SK-N-SH (cell line): ENCODE data around the gene MAGEB1. TPM values are rescaled to one million over a fixed set of nuclear protein-coding genes. Genes with fewer than 3 reads are reported as not detected.

Experiments
- CTCF ChIA-PET: fragments of 300-600, 350-600 bp; formaldehyde crosslinking; extraction: SDS; loops from one replicate; lab custom pipeline; 2021; lab: Yijun Ruan, JAX
- POLR2A ChIA-PET: fragments of 350-600 bp; sonication (Branson Sonifier 250); formaldehyde crosslinking; extraction: SDS; loops from one replicate; lab custom pipeline; 2020; ENCODE audit warnings: antibody characterized with exemption, inconsistent platforms; lab: Yijun Ruan, JAX
- DNase-seq: peaks from one replicate; pipeline ENCODE4 v3.0.0; 2012
- H2AFZ ChIP-seq: fragments of 200-600 bp; sonication (generic); 2 replicates; pipeline ENCODE4 v1.8.1; 2016; ENCODE audit warnings: antibody characterized with exemption, mild to moderate bottlenecking, low read depth
- H3F3A ChIP-seq: fragments of 200-600 bp; sonication (generic); replicated peaks from 2 replicates; pipeline ENCODE3; 2016; ENCODE audit warnings: antibody characterized with exemption, mild to moderate bottlenecking; ENCODE audit not compliant: insufficient read depth
- H3K27ac ChIP-seq, 2 experiments: fragments of 200-500 bp in 1 of 2; fragments of 200-600 bp in 1 of 2; sonication (Bioruptor generic) in 1 of 2; sonication (generic), shearing (Covaris generic) in 1 of 2; 2 replicates each; pipeline versions ENCODE4 v1.5.1 to v1.6.1; 2014 to 2016; ENCODE audit warnings: low read depth in 2 of 2, inconsistent platforms in 1 of 2, low read length in 1 of 2, mild to moderate bottlenecking in 1 of 2, mixed read lengths in 1 of 2
- H3K27me3 ChIP-seq: fragments of 200-600 bp; sonication (generic), shearing (Covaris generic); 2 replicates; pipeline ENCODE4 v1.6.1; 2016; ENCODE audit warnings: mixed run types; ENCODE audit not compliant: insufficient read depth
- H3K36me3 ChIP-seq, 2 experiments: fragments of 200-500 bp in 1 of 2; fragments of 200-600 bp in 1 of 2; sonication (Bioruptor generic) in 1 of 2; sonication (generic) in 1 of 2; replicated peaks in 1 of 2; 2 replicates each; pipeline versions ENCODE3 to v1.5.1; 2014 to 2016; ENCODE audit warnings: low read length in 1 of 2, mild to moderate bottlenecking in 1 of 2; ENCODE audit not compliant: insufficient read depth in 2 of 2, control insufficient read depth in 1 of 2
- H3K4me1 ChIP-seq, 2 experiments: fragments of 200-500 bp in 1 of 2; fragments of 200-600 bp in 1 of 2; sonication (Bioruptor generic) in 1 of 2; sonication (generic), shearing (Covaris generic) in 1 of 2; 2 replicates each; pipeline versions ENCODE4 v1.5.1 to v1.6.1; 2014 to 2016; ENCODE audit warnings: low read depth in 1 of 2, low read length in 1 of 2, mixed run types in 1 of 2; ENCODE audit not compliant: insufficient read depth in 2 of 2, control insufficient read depth in 1 of 2
- H3K4me2 ChIP-seq: fragments of 200-600 bp; sonication (generic), shearing (Covaris generic); 2 replicates; pipeline ENCODE4 v1.6.1; 2017; ENCODE audit warnings: mixed run types
- H3K4me3 ChIP-seq, 2 experiments: fragments of 200-500 bp in 1 of 2; fragments of 200-600 bp in 1 of 2; sonication (Bioruptor generic) in 1 of 2; sonication (generic), shearing (Covaris generic) in 1 of 2; 2 replicates each; pipeline versions ENCODE4 v1.5.1 to v1.8.1; 2014 to 2016; ENCODE audit warnings: low read depth in 2 of 2, inconsistent platforms in 1 of 2, low read length in 1 of 2, mild to moderate bottlenecking in 1 of 2, mixed read lengths in 1 of 2, moderate library complexity in 1 of 2
- H3K79me2 ChIP-seq: fragments of 200-600 bp; sonication (generic); 2 replicates; pipeline ENCODE4 v1.8.1; 2017; ENCODE audit warnings: mild to moderate bottlenecking; ENCODE audit not compliant: insufficient read depth
- H3K9ac ChIP-seq: fragments of 200-600 bp; sonication (generic); 2 replicates; pipeline ENCODE4 v1.6.1; 2017; ENCODE audit warnings: mixed run types
- H3K9me2 ChIP-seq: fragments of 200-600 bp; sonication (generic); 2 replicates; pipeline ENCODE4 v1.6.1; 2017; ENCODE audit warnings: mixed run types
- H3K9me3 ChIP-seq: fragments of 200-600 bp; sonication (generic); 2 replicates; pipeline ENCODE4 v1.6.1; 2017; ENCODE audit warnings: mixed run types, mild to moderate bottlenecking, moderate library complexity
- H4K20me1 ChIP-seq: fragments of 200-600 bp; sonication (generic); 2 replicates; pipeline ENCODE4 v1.6.1; 2017; ENCODE audit warnings: mild to moderate bottlenecking, mixed run types; ENCODE audit not compliant: insufficient read depth
- CTCF ChIP-seq: fragments of 200-600 bp; sonication (generic); IDR thresholded peaks from 2 replicates; pipeline ENCODE4 v1.6.1; 2017; ENCODE audit warnings: antibody characterized with exemption, mild to moderate bottlenecking, moderate library complexity
- EZH2phosphoT487 ChIP-seq: fragments of 200-600 bp; sonication (generic); IDR thresholded peaks from 2 replicates; pipeline ENCODE4 v1.6.1; 2017; ENCODE audit warnings: low read depth, mixed run types, mild to moderate bottlenecking, antibody characterized with exemption, moderate library complexity, borderline replicate concordance
- FOXM1 ChIP-seq: IDR thresholded peaks from 2 replicates; pipeline ENCODE4 v1.4.0; 2012; ENCODE audit warnings: low read depth, mild to moderate bottlenecking
- GATA2 ChIP-seq: sonication (generic); formaldehyde crosslinking; IDR thresholded peaks from 2 replicates; pipeline ENCODE4 v1.5.0; 2020; ENCODE audit warnings: mild to moderate bottlenecking, missing genetic modification reagents
- MEF2A ChIP-seq: IDR thresholded peaks from 2 replicates; pipeline ENCODE4 v1.4.0; 2012; ENCODE audit warnings: low read depth, borderline replicate concordance
- NRF1 ChIP-seq: IDR thresholded peaks from 2 replicates; pipeline ENCODE4 v1.6.1; 2012; ENCODE audit warnings: low read depth, mild to moderate bottlenecking, low read length
- PBX3 ChIP-seq: IDR thresholded peaks from 2 replicates; pipeline ENCODE4; 2012
- POLR2AphosphoS5 ChIP-seq: IDR thresholded peaks from 2 replicates; pipeline ENCODE4 v1.6.1; 2012; ENCODE audit warnings: low read depth, low read length
- RAD21 ChIP-seq: IDR thresholded peaks from 2 replicates; pipeline ENCODE4 v1.6.1; 2012; ENCODE audit warnings: mild to moderate bottlenecking, low read length
- RXRA ChIP-seq: IDR thresholded peaks from 2 replicates; pipeline ENCODE4 v1.4.0; 2012; ENCODE audit warnings: low read depth, mild to moderate bottlenecking, borderline replicate concordance
- SIN3A ChIP-seq: IDR thresholded peaks from 2 replicates; pipeline ENCODE4 v1.6.1; 2012; ENCODE audit warnings: low read depth, mild to moderate bottlenecking, low read length, moderate library complexity, borderline replicate concordance
- SMC3 ChIP-seq: IDR thresholded peaks from 2 replicates; pipeline ENCODE4 v1.6.1; 2012; ENCODE audit warnings: low read depth, low read length, improper control_type of control experiment
- TAF1 ChIP-seq: IDR thresholded peaks from 2 replicates; pipeline ENCODE4 v1.6.1; 2012; ENCODE audit warnings: low read depth, mild to moderate bottlenecking, low read length, moderate library complexity, borderline replicate concordance
- USF1 ChIP-seq: IDR thresholded peaks from 2 replicates; pipeline ENCODE4 v1.4.0; 2012; ENCODE audit warnings: low read depth, borderline replicate concordance
- YY1 ChIP-seq: IDR thresholded peaks from 2 replicates; pipeline ENCODE4 v1.4.0; 2012; ENCODE audit warnings: low read depth, mild to moderate bottlenecking
- WGBS: methylation state at CpG from one replicate; pipeline ENCODE4 v1.1.6; 2017; ENCODE audit warnings: low lambda C conversion rate; 5-methylcytosine and 5-hydroxymethylcytosine counted together
- polyA plus RNA-seq, 3 experiments: library from polyadenylated mRNA; depleted of rRNA; stranded (reverse); fragments of >200 nt; gene quantifications; 2 replicates each; pipeline ENCODE4 v1.2.3, GENCODE V29; 2012

MAGEB1 gene
- polyA plus RNA-seq, 1 of the 3 experiments (the other 2 are of a cell fraction) = 0.02 TPM

- H3K27ac ChIP-seq = no peak overlapping the region
- no peak for TF ChIP-seq NRF1
- TF ChIP-seq PBX3 = no peak
- no peak for TF ChIP-seq GATA2 (CRISPR knock-in tag)
- ChIA-PET CTCF (no interaction called here), POLR2A (no interaction called here)
- no peaks in the 10 kb centered on the region for H3K36me3 ChIP-seq
- H3K79me2 ChIP-seq = no peaks in the 10 kb centered on the region
- H3K9me2 ChIP-seq = no peaks in the 10 kb centered on the region
- no peaks in the 10 kb centered on the region for H3K9me3 ChIP-seq
- no peak overlapping the region for H3K4me2 ChIP-seq
- DNase-seq = no peak
- no peak overlapping the region for H3K4me3 ChIP-seq
- no peak overlapping the region for H2AFZ ChIP-seq
- no peaks in the 10 kb centered on the region; the same call in 1 of the 2 replicates for H3K27me3 ChIP-seq
- no peak overlapping the region for H3K9ac ChIP-seq
- H3K4me1 ChIP-seq = no peaks in the 10 kb centered on the region
- 20% methylated on average over 3 of the region's 3 CpGs for WGBS
- no peaks in the 10 kb centered on the region for H3F3A ChIP-seq
- H4K20me1 ChIP-seq = no peaks in the 10 kb centered on the region
Measured at GRCh38 chrX:30270639-30271038, 23.7 kb downstream of the MAGEB1 start.

GRCh38 chrX:30275498-30275897 is 28.6 kb downstream of the MAGEB1 start:
- POLR2A ChIA-PET = no interaction called here
- no peaks in the 10 kb centered on the region for H3K9me3 ChIP-seq
- no peak for DNase-seq
- no peaks in the 10 kb centered on the region for H3K4me1 ChIP-seq
- no peaks in the 10 kb centered on the region for H3K36me3 ChIP-seq
- H4K20me1 ChIP-seq = no peaks in the 10 kb centered on the region
- H3F3A ChIP-seq = no peaks in the 10 kb centered on the region
- no peak overlapping the region for H3K27ac ChIP-seq
- H3K27me3 ChIP-seq = no peaks in the 10 kb centered on the region; the same call in 1 of the 2 replicates
- H2AFZ ChIP-seq = no peak overlapping the region
- H3K9ac ChIP-seq = no peak overlapping the region
- CTCF ChIA-PET = no interaction called here
- H3K4me2 ChIP-seq = no peak overlapping the region
- no peaks in the 10 kb centered on the region for H3K9me2 ChIP-seq
- H3K4me3 ChIP-seq = no peak overlapping the region
- 0% methylated on average over 1 of the region's 1 CpG for WGBS
- TF ChIP-seq CTCF (peak; percentile 70), MEF2A (no peak), RAD21 (peak; percentile 52), TAF1 (no peak), SMC3 (peak; percentile 53)
- no peaks in the 10 kb centered on the region for H3K79me2 ChIP-seq

GRCh38 chrX:30278365-30278764 is 31.4 kb downstream of the MAGEB1 start:
- H3K27ac ChIP-seq = no peak overlapping the region
- TF ChIP-seq MEF2A (no peak), RAD21 (no peak), YY1 (no peak), USF1 (no peak), EZH2phosphoT487 (no peak), POLR2AphosphoS5 (no peak), PBX3 (no peak), FOXM1 (no peak), GATA2 (CRISPR knock-in tag) (no peak), RXRA (no peak), SIN3A (no peak)
- CTCF ChIA-PET = no interaction called here

More at GRCh38 chrX:30278365-30278764, 31.4 kb downstream of the MAGEB1 start:
- Histone ChIP-seq H3K4me2 (no peak overlapping the region), H3K79me2 (no peaks in the 10 kb centered on the region), H3K4me3 (no peak overlapping the region), H3K9me2 (no peaks in the 10 kb centered on the region), H3K9ac (no peak overlapping the region), H4K20me1 (no peaks in the 10 kb centered on the region), H2AFZ (no peak overlapping the region), H3K27me3 (no peaks in the 10 kb centered on the region), H3F3A (no peaks in the 10 kb centered on the region), H3K36me3 (no peaks in the 10 kb centered on the region), H3K9me3 (no peaks in the 10 kb centered on the region), H3K4me1 (peaks cover 0 to 5% of the 10 kb centered on the region in 2 experiments; a peak in 1 of 4 replicates)
- 64% methylated on average over 1 of the region's 1 CpG for WGBS
- no peak for DNase-seq
- POLR2A ChIA-PET = no interaction called here
